ENCODE results near the gene SNAPC2.

The SNAPC2 gene

DNA sequence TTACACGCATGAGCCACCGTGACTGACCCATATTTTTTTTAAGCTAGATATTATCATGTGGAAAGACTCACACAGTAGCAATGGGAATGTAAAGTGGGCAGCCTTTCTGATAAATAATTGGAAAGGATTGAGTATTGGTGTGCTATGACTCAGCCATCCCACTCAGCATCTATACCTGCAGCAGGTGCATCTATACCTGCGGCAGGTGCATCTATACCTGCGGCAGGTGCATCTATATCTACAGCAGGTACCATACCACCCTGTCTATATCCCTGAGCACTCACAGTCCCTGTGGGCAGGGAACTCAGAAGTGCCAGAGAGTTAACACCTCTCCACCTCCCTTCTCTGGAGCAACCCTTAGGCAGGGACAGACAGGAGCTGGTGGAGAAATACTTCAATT is 37.0 kb upstream of the SNAPC2 start:
- ChIA-PET POLR2A (ENCODE audit: low non-redundant PET) (no interaction called here), CTCF (interaction anchor here (1.0 kb wide), 1 partner anchor 15 kb away, joined by 5 read pairs; no protein-coding TSS in a partner anchor)
- TF ChIP-seq, protein P1, sequence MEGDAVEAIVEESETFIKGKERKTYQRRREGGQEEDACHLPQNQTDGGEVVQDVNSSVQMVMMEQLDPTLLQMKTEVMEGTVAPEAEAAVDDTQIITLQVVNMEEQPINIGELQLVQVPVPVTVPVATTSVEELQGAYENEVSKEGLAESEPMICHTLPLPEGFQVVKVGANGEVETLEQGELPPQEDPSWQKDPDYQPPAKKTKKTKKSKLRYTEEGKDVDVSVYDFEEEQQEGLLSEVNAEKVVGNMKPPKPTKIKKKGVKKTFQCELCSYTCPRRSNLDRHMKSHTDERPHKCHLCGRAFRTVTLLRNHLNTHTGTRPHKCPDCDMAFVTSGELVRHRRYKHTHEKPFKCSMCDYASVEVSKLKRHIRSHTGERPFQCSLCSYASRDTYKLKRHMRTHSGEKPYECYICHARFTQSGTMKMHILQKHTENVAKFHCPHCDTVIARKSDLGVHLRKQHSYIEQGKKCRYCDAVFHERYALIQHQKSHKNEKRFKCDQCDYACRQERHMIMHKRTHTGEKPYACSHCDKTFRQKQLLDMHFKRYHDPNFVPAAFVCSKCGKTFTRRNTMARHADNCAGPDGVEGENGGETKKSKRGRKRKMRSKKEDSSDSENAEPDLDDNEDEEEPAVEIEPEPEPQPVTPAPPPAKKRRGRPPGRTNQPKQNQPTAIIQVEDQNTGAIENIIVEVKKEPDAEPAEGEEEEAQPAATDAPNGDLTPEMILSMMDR (conservative IDR thresholded peaks at IDR 0.05; ENCODE audit: low read depth) = no peak
- 0 out of 2 replicates have a peak overlapping the region, but pooled peaks have one; percentile 19 for H3K27ac ChIP-seq
- no peak for DNase-seq (ENCODE audit: low spot score)

DNA sequence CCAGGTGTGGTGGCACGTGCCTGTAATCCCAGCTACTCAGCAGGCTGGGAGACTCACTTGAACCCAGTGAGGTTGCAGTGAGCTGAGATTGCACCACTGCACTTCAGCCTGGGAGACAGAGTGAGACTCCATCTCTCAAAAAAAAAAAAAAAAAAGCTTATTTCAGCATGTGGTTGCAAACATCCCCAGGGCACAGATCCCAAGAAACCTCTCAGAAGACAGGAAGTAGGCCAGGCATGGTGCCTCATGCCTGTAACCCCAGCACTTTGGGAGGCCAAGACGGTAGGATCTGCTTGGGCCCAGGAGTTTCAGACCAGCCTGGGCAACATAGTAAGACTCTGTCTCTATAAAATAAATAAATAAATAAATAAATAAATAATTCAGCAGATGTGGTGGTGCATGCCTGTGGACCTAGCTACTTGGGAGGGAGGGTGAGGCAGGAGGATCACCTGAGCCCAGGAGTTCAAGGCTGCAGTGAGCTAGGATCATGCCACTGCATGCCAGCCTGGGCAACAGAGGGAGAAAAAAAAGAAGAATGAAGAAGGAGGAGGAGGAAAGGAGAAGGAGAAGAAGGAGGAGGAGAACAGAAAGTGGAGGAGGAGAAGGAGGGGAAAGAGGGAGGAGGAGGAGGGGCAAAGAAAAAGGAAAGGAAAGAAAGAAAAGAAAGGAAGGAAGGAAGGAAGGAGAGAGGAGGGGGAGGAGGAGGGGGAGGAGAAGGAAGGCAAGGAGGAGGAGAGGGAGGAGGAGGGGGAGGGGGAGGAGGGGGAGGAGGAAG is 36.2 kb upstream of the SNAPC2 start:
- 0 out of 2 replicates have a peak overlapping the region, but pooled peaks have one; percentile 19 for H3K27ac ChIP-seq
- TF ChIP-seq, protein P1 (conservative IDR thresholded peaks at IDR 0.05; ENCODE audit: low read depth) = no peak
- DNase-seq (ENCODE audit: low spot score) = no peak
- ChIA-PET POLR2A (ENCODE audit: low non-redundant PET) (interaction anchor here (0.6 kb wide), 1 partner anchor 8 kb away, joined by 3 read pairs; no protein-coding TSS in a partner anchor), CTCF (no interaction called here)

DNA sequence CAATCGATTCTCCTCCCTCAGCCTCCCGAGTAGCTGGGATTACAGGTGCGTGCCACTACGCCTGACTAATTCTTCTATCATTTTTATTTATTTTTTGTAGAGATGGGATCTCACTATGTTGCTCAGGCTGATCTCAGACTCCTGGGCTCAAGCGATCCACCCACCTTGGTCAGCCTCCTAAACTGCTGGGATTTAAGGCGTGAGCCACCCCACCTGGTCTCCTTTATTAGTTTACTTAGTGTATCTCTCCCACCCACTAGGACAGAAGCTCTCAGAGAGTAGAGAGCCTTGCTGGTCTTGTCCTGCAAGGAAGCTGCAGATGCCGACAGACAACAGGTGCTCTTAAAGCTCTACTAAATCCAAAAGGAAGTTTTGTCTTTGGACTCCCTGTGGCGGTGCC is 34.3 kb upstream of the SNAPC2 start:
- POLR2A ChIA-PET (ENCODE audit: low non-redundant PET) = no interaction called here
- TF ChIP-seq, protein P1 (conservative IDR thresholded peaks at IDR 0.05; ENCODE audit: low read depth) = no peak
- no peak overlapping the region for H3K27ac ChIP-seq
- CTCF ChIA-PET = no interaction called here
- no peak for DNase-seq (ENCODE audit: low spot score)

DNA sequence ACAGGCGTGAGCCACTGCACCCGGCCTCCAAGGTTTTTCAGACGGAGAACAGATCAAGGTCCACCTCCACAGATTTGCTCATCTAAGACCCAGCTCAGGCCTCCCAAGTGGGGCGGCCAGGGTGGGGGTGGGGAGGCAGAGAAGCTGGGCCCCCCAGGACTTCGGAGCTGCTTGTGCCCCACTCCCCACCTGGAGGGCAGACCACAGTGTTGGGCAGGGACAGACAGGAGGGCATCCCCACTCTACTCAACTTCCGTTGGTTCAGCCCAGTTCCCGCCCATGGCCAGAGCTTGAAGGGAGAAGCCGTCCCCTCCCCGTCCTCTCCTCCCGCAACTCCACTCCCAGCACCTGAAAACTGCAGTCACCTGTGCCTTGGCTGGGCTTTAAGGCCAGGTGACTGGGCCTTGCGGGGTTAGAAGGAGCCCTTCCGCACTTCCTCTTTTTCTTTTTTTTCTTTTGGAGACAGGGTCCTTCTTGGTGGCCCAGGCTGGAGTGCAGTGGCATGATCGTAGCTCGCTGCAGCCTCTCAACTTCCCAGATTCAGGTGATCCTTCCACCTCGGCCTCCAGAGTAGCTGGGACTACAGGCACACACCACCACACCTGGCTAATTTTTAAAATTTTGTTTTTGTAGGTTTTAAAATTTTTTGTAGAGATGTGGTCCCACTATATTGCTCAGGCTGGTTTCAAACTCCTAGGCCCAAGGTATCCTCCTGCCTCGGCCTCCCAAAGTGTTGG is 32.6 kb upstream of the SNAPC2 start:
- ChIA-PET CTCF (interaction anchor here (0.6 to 0.7 kb wide), 3 partner anchors 11 to 16 kb away, joined by 3 to 6 read pairs (median 6); partner anchors contain the start of gene MAP2K7), POLR2A (ENCODE audit: low non-redundant PET) (interaction anchor here (0.6 to 1.4 kb wide), 4 partner anchors 8 to 33 kb away, joined by 3 to 6 read pairs (median 4); no protein-coding TSS in a partner anchor)
- H3K27ac ChIP-seq = peak overlapping the region; percentile 63
- TF ChIP-seq, protein P1 (conservative IDR thresholded peaks at IDR 0.05; ENCODE audit: low read depth) = no peak
- no peak for DNase-seq (ENCODE audit: low spot score)

DNA sequence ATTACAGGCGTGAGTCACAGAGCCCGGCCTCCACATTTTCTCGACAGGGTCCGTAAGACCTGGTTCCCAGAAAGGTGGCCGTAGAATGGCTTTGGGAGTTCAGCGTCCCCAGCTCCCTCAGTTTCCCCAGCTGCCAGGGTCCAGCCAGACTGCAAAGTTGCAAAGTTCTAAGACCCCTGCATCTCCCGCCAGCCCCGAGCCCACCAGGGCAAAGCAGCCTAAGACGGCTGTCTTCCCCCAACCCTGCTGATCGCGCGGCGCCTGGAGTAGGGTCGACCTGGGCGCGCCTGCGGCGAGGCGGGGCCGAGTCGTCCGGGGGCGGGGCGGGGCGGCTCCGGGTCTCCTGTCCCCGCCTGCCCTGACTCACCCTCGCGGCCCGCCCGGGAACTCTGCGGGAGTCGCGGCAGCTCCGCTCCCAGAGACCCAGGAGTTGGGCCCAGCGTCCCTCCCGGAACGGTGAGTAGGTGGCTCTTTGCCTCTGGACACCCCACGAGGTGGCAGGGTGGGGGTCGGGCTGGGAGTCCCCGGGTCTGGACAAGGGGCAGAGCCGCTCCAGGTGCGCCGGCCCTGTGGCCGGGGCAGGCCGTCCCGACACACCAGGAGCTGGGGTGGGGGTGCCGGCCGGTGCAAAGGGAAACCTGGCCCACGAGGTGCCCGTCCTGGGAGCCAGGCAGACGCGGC is 31.9 kb upstream of the SNAPC2 start, which contains the start of gene LRRC8E:
Gene LRRC8E (plus strand): TSS at position 366 of the 681 bp plus-strand sequence. CDS start 7,094 bp downstream, outside the sequence.
- POLR2A ChIA-PET (ENCODE audit: low non-redundant PET) = interaction anchor here (0.6 to 1.4 kb wide), 7 partner anchors 9 to 493 kb away, joined by 3 to 6 read pairs (median 5); partner anchors contain the start of gene MAP2K7
- H3K27ac ChIP-seq = peak within 1 kb of the TSS; percentile 63
- peak; percentile 85 for DNase-seq (ENCODE audit: low spot score)
- TF ChIP-seq, protein P1 (conservative IDR thresholded peaks at IDR 0.05; ENCODE audit: low read depth) = no peak
- CTCF ChIA-PET = interaction anchor here (0.6 to 0.7 kb wide), 2 partner anchors 14 to 1047 kb away, joined by 6 read pairs; no protein-coding TSS in a partner anchor

All from RWPE1 (cell line).